Eye (tissue), 1 donor: Measurements from ENCODE around the gene CD82.
"Not testable (repeated sequence)": the region's sequence is repeated elsewhere in the genome, so short reads cannot be mapped to it uniquely, and the experiment has no call there.

Source experiments
- DNase-seq: peaks from one replicate; pipeline ENCODE4 v3.0.0-alpha.2; 2015

CD82 gene

DNA sequence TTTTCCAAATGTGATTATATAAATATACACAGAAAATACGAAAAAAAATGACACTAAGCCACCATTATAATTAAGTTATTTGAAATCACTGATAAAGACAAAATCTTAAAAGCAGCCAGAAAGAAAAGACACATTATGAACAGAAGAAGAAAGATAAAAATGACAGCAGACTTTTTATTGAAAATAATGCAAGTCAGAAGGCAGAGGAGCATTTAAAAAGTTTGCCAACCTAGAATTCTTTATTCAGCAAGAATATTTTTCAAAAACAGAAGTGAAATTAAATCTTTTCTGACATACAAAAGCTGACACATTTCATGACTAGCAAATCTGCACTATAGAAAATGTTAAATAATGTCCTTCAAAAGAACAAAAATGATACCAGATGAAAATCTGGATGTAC is 77.8 kb downstream of the CD82 start:
- no peak for DNase-seq

DNA sequence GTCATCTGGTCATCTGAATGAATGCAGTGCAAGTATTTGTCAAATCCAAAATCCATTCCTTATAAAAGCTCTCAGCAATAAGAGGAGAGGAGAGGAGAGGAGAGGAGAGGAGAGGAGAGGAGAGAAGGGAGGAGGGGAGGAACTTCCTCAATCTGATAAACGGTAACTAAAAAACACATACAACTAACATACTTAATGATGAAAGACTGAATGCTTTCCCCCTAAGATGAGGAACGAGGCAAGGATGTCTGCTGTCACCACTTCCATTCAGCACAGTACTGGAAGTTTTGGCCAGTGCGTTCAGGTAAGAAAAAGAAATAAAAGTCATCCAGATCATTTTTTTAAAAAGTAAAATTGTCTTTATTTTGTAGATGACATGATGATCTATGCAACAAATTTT is 80.4 kb downstream of the CD82 start:
- no peak for DNase-seq

DNA sequence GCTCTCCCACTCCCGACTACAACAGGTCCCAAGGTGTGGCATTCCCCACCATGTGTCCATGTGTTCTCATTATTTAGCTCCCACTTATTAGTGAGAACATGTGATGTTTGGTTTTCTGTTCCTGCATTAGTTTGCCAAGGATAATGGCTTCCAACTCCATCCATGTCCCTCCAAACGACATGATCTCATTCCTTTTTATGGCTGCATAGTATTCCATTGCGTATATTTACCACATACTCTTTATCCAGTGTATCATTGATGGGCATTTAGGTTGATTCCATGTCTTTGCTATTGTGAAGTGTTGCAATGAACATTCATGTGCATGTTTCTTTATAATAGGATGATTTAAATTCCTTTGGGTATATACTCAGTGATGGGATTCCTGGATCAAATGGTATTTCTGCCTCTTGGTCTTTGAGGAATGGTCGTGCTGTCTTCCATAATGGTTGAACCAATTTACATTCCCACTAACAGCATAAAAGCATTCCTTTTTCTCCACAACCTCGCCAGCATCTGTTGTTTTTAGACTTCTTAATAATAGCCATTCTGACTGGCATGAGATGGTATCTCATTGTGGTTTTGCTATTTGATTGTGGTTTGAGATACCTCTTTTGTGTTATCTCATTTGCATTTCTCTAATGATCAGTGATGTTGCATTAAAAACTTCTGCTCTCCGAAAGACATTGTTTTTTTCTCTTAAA is 81.9 kb downstream of the CD82 start:
- DNase-seq = not testable (repeated sequence)

DNA sequence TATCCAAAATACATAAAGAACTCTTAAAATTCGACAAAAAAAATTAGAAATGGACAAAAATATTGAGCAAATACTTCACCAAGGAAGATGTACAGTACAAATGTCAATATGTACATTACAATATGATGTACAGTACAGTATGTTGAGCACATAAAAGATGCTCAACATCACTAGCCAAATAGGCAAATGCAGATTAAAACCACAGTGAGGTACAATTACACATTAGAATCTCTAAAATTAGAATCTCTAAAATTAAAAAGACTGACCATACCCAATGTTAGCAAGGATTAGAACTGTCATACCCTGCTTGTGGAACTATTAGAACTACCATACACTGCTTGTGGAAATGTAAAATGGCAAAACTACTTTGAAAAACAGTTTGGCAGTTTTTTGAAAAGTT is 82.6 kb downstream of the CD82 start:
- DNase-seq = no peak

DNA sequence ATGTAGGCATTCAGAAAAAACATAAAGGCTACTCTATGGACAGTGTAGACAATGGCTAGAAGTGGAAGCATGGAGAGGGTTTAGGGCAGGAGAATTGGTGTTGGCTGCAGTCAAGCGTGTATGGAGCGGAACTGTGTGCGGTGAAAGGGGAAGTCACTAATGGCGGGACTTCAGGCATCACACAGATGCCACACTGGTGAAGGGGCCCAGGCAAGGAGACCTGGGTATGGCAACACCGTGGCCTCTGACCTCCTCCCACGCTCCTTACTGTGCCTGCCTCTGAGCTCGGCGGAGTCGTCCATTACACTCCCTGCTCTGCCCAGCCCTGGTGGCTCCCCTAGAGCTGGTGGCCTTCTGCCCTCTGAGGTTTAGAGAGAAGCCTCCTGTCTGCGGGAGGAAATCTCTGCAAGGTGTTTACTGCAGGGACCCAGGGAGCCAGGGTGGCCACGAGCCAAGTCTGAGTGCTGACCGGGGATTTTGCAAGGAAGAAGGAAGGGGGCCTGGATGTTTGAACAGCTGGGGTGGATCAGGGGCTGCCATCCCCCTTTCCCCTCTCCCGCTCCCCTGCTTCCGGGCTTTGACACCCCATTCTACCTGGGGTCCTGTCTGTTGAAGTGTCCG is 86.2 kb downstream of the CD82 start:
- no peak for DNase-seq

DNA sequence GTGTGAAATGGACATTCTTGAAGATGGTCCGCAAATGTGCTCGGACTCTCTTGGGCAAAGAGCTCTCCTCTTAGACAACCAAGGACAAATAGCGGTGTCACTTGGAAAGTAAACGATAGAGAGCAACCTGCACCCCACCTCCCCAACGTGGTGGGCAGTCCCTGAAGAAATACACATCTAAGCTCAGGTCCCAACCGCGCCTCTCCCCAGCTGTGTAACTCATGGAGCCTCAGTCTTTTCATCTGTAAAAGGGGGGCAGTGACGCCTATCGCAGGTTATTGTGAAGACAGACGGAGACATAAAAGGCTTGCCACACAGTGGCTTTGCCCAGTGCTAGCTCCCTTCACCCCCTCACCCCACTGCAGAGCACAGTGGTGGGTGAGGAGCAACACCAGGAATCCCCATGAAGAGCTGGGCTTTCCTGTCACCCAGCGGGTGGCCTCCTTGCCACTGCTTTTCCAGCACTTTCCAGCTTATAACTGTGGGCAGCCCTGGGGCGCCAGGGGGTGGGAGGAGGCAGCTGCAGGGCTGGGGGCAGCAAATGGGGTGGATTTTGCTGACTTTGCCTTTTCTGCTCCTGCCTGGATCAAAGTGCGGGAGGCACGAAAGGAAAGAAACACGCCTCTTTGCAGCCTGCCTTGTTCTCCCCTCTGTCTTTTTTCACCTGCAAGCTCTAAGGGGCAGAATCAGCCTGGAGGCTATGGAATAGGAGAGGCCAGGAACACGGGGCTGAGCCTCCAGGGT is 87.6 kb downstream of the CD82 start:
- no peak for DNase-seq

DNA sequence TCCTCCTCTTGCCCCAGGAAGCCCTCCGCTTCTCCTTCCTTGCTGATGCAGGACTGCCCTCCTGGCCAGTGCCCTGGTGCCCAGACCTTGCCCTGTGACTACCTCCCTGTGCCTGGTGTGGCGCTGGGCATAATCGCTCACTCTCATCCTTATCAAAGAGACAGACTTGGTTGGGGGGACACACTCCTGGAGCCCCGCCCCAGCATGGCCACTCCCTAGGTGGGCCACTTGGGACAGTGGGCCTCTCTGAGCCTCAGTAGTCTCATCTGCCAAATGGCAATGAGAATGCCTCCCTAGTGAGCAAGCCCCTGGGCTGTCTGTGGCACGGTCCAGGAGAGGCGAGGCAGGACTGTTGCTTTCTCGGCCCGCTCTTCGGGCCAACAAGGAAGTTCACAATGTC is 88.6 kb downstream of the CD82 start:
- no peak for DNase-seq

DNA sequence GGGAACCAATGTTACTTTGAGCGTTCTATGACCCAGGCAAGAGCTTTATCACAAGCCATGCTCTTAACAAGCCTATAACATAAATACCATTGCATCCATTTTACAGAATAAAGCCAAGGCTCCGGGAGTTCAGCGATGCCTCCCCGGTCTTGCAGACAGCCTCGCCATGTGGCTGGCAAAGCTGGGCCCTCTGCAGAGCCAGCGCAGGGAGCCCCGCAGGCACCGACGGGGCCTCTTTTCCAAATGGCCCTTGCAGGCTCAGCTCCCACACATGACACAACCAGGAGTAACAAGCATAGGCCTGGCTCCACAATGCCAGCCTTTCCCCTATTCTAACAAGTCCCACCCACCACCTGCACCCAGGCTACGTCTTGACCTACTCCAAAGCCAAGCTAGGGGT is 89.1 kb downstream of the CD82 start:
- DNase-seq = no peak

DNA sequence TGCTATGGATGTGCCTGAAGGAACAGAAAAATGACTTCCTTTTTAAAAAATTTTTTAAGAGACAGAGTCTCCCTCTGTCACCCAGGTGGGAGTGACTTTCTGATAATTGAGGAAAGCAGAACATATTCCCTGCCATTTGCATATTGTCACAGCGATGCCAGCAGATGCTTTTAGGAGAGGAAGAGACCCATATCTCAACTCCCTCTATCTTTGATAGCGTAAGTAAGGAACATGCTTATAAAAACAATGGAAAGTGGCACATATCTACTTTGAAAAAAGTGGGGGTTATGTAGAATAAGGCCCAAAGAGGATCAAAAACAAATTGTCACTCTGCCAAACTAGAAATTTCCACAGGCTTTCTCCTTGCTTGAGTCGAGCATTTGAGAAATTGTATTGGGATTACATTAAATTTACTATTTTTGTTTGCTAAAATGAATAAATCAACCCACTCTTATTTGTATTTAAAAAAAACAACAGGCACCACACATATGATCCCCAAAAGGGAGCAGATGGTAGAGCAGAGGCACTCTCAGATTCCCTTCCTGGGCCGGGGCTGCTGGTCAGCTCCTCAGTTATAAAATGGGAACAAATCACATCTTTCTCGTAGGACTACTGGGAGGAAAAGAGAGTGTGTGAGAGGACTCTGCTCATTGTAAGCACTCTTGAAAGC is 92.5 kb downstream of the CD82 start:
- no peak for DNase-seq

DNA sequence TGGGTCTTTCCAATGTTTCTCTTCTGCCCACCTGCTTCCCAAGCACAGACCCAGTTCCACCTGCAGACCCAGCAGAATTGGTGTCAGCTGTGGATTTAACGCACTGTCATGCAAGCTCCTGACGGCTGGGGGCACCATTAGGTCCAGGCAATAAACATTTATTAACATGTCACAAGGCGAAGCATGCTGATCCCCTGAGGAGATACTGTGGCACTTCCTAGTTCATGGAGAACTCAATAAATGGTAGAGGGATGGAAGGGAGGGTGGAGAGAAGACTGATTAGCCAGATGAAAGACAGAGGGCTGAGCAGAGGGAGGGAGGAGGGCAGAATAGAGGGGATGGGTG is 93.0 kb downstream of the CD82 start:
- peak; percentile 48 for DNase-seq

DNA sequence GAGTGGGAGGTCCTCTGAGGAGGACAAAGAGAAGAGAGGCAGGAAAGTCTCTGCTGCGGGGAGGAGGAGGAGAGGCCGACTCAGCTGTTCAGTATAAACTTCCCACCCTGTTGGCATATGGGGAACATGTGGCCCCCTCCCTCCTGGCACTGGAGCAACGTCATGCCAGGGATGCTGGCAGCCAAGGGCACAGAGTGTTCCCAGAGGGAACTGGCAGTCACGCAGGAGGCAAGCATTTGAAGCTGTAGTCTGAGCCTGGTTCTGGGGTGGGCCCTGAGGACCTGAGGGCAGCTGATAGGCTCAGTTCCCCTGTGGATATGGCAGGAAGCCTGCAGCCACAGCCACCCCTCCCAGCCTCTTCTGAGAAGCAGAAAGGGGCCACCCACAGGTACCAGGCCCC is 94.2 kb downstream of the CD82 start:
- no peak for DNase-seq

DNA sequence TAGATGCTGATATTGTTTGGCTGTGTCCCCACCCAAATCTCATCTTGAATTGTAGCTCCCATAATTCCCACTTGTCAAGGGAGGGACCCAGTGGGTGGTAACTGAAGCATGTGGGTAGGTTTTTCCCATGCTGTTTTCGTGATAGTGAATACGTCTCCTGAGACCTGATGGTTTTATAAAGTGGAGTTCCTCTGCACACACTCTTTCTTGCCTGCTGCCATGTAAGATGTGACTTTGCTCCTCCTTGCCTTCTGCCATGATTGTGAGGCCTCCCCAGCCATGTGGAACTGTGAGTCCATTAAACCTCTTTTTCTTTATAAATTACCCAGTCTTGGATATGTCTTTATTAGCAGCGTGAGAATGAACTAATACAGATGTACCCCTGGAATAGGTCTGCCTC is 95.1 kb downstream of the CD82 start:
- DNase-seq = not testable (repeated sequence)

DNA sequence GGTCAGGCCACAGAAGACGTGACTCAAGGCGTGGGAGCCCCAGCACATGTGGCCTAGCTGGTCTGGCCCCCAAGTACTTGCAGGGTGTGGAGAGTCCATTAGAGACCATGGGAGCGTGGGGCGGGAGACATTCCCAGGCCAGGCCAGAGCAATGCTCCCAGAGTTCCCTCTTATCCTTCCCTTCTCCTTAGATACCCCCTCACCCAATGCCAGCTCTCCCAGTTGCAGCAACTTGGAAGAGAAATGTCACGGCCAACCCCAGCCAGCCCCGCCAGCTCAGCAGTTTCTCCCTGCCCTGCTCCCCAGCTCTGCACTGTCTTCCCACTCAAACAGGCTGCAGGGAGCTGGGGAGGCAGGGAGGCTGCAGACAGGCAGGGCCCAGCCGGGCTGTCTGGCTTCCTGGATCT is 95.9 kb downstream of the CD82 start:
- DNase-seq = no peak
